ENCODE data around the gene AKAP6.
A peak's percentile ranks its signal among the peaks of the same experiment; 100 is the strongest.

AKAP6 gene, protein sequence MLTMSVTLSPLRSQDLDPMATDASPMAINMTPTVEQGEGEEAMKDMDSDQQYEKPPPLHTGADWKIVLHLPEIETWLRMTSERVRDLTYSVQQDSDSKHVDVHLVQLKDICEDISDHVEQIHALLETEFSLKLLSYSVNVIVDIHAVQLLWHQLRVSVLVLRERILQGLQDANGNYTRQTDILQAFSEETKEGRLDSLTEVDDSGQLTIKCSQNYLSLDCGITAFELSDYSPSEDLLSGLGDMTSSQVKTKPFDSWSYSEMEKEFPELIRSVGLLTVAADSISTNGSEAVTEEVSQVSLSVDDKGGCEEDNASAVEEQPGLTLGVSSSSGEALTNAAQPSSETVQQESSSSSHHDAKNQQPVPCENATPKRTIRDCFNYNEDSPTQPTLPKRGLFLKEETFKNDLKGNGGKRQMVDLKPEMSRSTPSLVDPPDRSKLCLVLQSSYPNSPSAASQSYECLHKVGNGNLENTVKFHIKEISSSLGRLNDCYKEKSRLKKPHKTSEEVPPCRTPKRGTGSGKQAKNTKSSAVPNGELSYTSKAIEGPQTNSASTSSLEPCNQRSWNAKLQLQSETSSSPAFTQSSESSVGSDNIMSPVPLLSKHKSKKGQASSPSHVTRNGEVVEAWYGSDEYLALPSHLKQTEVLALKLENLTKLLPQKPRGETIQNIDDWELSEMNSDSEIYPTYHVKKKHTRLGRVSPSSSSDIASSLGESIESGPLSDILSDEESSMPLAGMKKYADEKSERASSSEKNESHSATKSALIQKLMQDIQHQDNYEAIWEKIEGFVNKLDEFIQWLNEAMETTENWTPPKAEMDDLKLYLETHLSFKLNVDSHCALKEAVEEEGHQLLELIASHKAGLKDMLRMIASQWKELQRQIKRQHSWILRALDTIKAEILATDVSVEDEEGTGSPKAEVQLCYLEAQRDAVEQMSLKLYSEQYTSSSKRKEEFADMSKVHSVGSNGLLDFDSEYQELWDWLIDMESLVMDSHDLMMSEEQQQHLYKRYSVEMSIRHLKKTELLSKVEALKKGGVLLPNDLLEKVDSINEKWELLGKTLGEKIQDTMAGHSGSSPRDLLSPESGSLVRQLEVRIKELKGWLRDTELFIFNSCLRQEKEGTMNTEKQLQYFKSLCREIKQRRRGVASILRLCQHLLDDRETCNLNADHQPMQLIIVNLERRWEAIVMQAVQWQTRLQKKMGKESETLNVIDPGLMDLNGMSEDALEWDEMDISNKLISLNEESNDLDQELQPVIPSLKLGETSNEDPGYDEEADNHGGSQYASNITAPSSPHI (N-terminal part only)

DNA sequence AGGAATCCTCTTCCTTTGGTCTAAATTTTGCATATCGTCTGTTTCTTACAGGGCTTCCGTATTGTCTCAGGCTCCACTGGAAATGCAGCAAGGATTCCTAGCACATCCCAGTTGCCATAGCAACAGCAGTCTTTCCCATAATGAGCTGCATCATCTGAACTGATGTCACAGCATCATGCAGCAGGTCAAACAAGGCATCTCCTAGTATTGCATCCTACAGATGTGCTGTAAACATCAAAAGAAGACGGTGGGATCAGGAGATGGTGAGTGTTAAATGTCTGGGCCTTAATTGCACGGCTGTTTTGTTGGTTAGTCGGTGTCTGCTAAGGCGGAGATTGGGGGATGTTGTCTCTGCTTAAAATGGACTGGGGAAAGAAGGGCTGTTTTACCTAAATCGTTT is at the start of gene AKAP6:
Gene AKAP6 (plus strand): TSS at position 153 of the 400 bp plus-strand sequence. CDS start 104,196 bp downstream, outside the sequence.
- DNase-seq = peak; percentile 32

DNA sequence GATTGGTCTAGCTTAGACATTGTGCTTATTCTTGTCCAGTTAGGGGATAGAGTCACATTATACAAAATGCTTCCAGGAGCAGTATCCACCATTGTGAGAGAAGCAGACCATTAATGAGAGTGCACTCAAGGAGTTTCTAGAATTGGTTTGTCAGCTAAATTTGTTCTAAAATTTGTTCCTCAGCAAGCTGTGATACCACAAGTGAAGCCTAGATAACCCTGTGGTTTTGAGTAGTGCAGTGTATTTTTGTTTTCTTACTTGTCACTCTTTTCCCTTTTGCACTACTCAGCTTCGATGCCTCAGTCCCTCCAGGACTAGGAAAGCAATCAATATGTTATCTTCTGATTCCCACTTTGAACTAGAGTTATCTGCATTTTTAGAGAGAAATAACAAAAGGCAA is 42.5 kb upstream of the AKAP6 start:
- DNase-seq = no peak

DNA sequence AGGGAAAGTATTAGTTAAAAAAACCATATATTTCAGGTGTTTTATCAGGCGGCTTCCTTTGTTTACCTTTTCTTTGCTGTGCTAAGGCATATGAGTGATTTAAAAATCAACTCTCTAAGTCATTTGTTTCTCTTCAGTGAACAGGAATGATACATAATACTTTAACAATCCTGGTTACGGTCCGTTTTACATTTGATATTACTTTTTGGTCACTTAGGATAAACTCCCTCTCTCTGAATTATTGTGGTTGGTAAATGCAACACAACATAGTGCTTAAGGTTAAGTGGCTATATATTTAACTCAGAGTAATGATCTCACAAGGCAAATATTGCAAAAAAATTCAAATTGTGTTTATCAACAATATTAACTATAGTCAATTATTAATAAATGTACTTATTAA is 32.7 kb upstream of the AKAP6 start:
- no peak for DNase-seq

DNA sequence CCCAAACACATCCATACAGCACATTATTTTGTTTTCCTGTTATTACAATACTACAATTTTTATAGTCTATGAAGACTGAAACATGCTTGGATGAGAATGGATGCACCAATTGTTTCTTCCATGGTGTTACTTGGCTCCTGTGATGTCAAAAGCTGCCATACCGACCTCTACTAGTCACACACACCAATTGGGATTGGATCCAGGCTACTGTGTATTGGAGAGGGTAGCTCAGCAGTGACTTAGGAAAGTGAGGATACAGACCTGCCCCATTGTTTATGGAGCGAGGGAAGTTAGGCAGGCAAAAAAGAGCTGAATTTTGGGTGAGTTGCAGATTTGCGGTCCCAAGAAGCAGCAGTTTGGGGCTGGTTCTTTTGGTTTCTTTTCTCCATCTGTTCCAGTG is 30.8 kb upstream of the AKAP6 start:
- DNase-seq = no peak

DNA sequence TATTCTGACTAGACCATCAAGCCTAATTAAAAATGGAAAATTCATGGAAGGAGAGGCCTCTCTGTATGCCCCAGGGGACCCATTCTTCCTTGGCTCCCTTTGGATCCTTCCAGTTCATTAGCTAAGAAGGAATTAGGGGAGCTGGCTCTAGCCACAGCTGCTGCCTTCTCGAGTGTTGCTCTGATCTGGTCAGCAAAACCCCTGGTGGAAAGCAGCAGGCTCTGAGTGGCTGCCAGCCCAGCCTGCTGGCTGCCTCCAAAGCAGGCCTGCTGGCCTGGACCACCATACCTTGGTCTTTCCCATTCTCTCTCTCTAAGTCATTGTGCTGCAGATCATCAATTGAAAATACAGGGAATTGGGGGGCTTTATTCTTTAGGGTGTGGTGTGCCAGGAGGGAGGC is 29.0 kb upstream of the AKAP6 start:
- no peak for DNase-seq

DNA sequence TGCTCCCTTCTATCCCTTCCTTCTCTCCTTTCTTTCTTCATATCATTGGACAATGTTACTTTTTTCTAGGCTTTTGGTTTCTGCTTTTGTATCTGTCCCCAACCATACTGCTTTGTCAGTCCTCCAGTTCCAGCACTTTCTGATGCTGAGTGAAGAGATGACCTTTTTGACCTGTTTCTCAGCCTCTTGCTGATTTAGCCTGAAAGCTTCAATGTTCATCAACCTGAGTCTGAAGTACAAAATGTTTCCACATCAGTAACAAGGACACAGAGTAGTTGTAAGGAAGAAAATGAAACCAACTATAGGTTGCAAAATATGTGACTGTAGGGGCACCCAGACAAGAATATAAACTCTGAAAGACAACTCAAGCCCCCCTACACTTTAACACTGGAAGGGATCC is 25.2 kb upstream of the AKAP6 start:
- DNase-seq = no peak

DNA sequence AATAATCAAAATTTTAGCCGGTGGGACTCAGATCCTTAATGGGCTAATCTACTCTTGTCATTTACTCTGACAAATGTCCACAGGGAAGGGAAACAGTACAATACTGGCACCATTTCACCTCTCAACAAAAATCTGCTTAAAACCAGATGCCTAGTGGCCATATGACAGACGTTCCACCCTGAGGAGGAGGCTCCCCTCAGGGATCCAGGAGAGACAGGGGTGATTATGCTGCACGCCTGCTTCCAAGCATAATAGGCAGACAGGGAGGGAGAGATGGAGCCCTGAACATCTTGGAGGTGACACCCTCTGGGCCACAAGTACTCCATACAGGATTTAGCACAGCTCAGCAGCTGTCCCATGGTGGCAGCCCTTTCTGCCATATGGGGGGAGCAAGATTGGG is 24.8 kb upstream of the AKAP6 start:
- DNase-seq = no peak

DNA sequence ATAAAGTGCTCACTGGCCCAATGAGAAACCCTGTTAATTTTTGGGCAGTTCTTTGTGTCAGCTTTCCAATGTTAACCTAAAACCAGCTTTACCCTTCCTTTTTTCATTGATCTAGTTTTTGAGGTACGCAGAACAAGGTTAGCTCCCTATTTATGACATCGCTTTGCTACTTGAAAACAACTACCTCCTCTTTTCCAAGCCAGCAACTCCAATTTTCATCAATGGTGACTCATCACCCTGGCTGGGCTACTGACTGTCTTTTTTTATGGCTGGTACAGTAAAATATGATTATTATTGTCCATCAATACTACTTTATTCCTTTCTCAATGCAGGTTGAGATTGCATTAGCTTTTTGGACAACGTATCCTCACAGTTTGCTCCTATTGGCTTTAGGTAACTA is 22.5 kb upstream of the AKAP6 start:
- no peak for DNase-seq

DNA sequence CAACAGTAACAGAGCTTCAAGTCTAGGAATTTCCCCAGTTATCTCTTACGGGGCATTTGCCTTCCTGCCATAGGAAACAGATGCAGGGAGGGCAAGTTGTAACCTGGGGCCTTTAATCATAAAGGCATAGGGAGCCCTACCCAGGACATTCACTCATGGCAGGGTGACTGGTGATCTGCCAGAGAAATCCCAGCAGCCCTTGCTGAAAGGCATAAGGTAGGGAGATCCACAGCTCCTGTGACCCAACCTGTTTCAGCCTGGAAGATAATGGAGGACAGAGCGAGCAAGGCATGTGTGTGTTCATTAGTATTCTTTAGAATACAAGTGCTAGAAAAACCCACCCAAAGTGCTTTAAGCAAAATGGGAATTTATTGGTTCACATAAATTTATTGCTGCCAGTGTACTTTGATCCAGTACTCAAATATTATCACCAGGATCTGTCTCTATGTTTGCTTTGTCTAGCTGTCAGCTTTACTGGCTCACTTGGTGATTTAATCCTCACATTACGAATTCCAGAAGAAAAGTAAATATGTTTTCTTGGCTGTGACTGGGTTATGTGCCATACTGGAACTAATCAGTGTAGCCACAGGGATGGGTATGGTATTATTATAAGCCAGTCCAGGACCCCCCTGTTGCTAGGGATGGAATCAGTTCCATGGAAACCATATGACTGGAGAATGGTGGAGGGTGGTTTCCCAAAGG is 21.1 kb upstream of the AKAP6 start:
- DNase-seq = peak; percentile 25

DNA sequence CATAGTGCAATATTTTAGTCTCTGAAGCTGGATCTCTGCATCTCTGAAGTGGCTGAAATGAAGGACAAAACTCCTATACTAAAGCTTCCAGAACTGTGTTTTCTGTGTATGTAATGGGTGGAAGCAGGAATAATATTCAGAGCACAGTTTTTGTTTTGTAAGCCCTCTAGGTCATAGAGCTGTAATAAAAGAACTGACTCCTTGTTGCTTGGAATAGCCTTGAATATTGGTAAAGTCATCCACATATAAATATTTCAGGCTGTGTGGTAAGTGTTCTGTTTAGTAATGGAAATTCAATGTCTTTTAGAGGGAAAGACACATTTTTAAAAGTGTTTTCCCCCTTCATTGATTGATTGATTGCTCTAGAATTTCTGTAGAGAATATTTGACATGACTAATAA is 18.2 kb upstream of the AKAP6 start:
- DNase-seq = no peak

DNA sequence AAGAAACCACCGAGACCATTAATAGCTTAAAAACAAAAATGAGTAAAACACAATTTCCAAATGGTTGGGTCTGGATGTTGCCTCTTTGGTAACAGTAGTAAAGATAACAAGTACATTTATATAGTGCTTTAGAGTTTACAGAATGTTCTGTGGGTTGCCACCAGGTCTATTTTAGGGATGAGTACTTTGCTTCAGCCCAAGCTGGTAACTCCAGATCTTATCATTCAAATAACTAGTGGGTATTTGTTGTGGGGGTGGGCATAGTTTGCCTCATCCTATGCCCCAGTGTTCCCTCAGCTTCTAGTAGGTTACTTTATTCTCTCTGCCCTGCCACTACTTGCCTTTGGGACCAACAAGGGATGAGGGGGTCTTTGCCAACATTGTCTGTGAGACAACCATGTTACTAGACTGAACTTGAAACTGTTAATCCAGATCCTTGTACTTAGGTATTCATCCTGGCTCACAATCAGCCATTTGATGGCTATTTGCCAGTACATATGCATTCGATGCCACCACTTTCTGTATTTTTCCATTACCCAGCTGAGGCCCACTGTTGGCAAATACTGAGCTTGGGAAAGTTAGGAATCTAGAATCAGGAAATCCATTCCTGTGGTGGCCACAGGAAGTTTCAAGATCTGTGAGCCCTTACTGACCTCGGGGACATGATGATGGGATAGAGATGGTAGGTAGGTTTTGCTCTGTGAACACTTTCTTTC is 17.6 kb upstream of the AKAP6 start:
- no peak for DNase-seq

DNA sequence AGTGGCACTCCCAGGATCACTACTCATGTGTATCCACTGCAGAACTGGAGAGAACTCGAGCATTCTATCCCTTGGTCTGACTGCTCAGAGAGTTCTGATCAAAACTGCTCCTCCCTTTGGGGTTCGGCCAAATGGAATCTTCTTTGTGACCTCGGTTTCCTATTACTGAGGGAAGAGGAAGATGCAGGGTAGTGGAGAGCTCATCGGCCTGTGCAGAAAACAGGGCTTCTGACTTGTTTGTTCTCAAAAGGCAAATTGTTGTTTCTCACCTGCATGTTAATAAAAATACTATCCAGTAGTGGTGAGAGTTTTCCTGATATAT is 17.1 kb upstream of the AKAP6 start:
- no peak for DNase-seq

DNA sequence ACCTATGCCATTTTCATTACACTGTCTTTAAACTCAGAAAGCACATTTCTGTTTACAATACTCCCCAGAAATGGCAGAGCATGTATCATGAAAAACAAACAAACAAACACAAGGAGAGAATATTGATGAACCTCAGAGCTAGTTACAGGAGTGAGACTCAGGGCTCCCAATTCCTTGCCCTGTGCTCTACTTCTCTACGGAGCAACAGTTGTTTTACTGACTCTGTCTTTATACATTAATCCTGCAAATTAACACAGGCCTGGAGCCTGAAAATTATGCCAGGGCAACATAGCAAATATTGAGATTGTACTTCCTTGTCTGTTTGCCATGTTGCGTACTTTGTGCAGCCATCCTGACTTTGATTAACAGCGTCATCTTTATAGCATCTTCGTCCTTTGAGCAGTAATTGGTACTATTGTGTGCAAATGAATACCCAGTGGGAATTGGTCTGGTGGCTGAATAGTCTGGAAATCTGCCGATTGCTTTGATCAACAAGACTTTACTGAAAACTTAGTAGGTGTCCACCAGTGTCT is 15.2 kb upstream of the AKAP6 start:
- DNase-seq = peak; percentile 7

DNA sequence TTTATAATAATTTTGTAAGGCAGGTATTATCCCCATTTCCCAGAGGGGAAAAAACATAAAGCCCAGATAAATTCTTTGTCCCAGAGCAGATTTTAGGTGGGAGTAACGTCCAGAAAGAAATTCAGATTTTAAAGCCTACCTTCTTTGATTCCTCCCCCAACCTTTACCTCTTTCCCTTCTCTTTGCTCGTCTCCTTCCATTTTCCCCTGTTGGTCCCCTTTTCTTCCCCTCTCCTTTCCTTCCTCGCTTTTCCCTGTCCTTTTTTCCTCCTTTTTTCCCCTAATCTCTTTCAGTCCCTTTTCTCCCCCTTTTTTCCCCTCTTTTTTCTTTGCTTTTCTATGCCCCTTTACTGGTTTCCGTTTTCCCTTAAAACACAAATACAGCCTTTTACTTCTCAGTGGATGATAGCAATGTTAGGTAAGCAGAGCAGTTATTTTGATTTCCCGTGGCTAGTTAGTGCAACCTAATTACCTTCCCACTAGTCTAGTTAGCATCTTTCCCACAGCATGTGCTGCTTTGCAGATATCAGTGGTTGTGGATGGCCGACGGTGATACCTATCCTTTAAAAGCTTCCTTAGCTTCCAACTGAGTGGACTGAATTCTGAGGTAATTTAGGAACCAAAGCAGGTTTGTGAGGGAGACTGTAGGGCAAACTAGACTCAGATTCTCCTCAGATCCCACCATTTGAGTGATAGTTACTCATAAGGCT is 10.9 kb upstream of the AKAP6 start:
- no peak for DNase-seq

DNA sequence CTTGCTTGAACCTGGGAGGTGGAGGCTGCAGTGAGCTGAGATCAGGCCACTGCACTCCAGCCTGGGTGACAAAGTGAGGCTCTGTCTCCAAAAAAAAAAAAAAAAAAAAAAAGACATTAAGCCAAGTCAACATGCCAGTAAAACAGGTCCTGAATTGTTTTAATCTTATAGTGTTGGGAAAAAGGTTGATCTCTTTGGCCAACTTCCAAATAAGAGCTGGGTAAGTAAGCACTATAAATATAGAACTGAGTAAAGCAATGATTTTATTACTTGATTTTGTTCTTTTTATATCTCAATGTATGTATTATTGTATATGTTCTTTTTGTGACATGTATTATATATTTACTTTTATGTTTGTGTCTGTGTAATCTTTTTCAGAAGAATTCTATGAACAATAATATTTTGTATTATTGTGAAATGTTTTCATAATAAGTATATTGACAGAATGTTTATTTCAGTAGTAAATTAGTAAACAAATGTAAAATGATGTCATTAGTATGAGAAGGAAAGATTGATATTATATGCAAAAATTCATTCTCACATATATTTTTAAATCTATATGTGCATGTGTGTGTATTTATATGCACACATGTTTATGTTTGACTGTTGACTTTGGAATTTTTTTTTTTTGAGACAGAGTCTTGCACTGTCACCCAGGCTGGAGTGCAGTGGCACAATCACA is 9.6 kb upstream of the AKAP6 start:
- DNase-seq = peak; percentile 61

DNA sequence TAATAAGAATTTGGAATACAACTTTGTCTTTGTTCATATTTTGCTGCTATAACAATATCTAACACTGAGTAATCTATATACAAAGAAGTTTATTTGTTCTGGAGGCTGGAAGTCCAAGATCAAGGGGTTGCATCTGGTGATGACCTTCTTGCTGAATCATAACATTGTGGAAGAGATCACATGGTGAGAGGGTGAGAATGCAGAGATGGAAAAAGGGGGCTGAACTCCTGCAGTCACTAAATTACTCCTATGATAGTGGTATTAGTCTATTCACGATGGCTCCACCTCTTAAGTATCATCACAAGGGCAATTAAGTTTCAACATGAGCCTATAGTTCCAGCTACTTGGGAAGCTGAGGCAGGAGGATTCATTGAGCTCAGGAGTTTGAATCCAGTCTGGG is 4.5 kb upstream of the AKAP6 start:
- DNase-seq = no peak

DNA sequence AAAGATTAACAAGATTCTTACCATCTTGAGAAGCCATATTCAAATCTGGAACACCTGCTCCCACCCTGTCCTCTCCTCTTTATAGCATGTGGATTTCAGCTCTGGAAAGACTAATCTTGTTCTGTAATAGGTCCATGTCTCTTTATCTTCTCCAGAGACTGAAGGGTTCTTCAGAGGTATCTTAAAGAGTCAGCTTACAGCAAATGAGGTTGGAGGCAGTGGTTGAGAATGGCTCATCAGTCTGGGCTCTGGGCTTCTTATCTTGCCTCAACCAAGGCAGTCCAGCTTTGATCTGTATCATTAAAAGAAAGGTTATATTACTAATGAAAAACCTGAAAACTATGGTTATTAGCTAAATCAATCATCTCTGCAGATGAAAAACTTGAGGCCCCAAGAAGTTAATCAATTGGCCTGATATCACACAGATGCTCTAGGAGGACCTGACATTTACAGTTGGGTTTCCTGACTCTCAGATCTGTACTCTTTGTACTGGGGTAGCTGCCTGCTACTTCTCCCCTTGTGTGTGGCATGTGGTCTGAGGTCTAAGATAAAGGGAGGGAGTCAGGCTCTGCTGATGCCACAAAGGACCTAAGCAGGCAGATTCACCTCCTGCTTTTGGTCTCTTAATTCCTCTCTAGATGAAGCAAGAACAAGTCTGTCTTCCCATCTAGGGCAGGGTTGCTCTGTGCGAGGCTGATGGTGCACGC is 1.7 kb upstream of the AKAP6 start:
- no peak for DNase-seq

DNA sequence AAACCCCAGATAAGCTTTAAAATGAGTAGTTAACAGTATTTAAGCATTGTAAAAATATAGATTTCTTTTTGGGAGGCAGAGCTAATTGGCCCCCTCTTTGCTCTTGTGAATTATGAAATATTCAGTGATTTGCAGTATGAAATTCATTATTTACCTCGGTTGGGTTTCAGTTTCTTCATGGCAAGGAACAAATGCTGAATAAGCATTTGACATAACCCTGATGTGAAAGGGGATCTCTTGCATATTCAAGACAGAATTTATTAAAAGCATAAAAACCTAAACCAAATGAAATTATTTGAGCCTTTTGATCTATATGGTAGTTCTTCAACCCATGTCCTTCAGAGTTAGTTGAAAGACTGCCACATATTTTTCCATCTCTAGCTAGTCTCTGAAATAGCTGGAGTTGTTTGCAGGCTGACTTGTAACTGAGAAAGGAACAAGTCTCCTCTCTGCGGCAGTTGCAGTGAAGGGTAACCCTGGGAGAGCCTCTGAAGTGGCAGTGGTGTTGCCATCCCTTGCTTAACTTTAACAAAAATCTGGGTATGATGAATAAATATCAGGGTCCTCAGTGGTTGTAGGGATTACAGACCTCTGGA is 690 bp downstream of the AKAP6 start:
- no peak for DNase-seq

DNA sequence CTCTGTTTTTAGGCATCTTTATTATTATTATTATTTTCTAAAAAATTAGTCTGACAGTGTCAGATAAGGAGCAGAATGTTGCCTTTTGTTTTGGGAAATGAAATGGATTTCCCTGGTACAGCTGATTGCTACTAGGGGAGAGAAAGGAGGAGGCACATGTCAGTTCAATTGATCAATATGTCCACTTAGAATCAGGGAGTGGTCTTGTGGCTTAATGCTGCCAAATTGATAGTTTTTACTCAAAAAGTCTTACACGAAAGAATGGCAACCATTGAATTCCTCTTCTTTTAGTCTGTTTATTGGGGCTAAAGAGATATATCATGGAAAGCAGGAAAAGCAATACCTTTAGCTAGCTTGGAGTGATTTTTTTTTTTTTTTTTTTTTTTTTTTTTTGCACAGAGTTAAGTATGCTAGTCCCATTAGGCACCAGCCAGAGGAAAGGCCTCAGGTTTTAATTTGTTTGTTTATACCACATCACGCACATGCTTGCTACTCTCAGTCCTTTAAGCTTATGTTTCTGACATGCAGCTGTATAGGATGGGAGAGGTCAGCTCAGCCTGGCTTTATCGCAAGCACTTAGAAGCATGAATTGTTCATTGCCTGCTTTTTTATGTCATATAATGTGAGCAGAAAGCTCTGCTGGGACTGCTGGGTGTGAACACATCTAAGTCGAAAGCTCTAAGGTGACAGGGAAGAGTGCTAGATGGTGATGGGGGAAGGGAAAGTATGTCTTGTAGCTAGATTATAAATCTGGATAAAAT is 1.4 kb downstream of the AKAP6 start:
- DNase-seq = peak; percentile 43
